LNCaP clone FGC (cell line): ENCODE data around the gene GABRD.

Experiments
- DNase-seq: peaks from one replicate; pipeline ENCODE4 v3.0.0-alpha.2; 2011; ENCODE audit warnings: low read depth
- H3K4me3 ChIP-seq: 2 replicates; pipeline ENCODE4 v1.5.1; 2011; ENCODE audit warnings: mild to moderate bottlenecking, low read depth, low read length, control low read depth
- CTCF ChIP-seq: IDR thresholded peaks from 2 replicates; pipeline ENCODE4 v1.5.1; 2012; ENCODE audit warnings: mild to moderate bottlenecking; ENCODE audit not compliant: control insufficient read depth, insufficient read depth; ENCODE audit errors: extremely low read depth

Gene GABRD

GRCh38 chr1:1994536-1994935 is 24.6 kb upstream of the GABRD start:
- TF ChIP-seq CTCF: no peak
- no peak overlapping the region for H3K4me3 ChIP-seq
- no peak for DNase-seq

GRCh38 chr1:1996207-1996651 is 22.9 kb upstream of the GABRD start:
- no peak overlapping the region for H3K4me3 ChIP-seq
- no peak for TF ChIP-seq CTCF
- DNase-seq: no peak

- TF ChIP-seq CTCF: no peak
- DNase-seq: no peak
- H3K4me3 ChIP-seq: no peak overlapping the region
These were observed 21.6 kb upstream of the GABRD start for GRCh38 chr1:1997576-1997975.

- no peak for DNase-seq
- no peak overlapping the region for H3K4me3 ChIP-seq
- no peak for TF ChIP-seq CTCF
These were observed 18.7 kb upstream of the GABRD start for GRCh38 chr1:2000432-2000831.

GRCh38 chr1:2000850-2001249 is 18.3 kb upstream of the GABRD start:
- no peak for DNase-seq
- H3K4me3 ChIP-seq: no peak overlapping the region
- TF ChIP-seq CTCF: no peak

GRCh38 chr1:2001773-2002411 is 17.3 kb upstream of the GABRD start:
- no peak overlapping the region for H3K4me3 ChIP-seq
- TF ChIP-seq CTCF: no peak
- DNase-seq: peak; percentile 84

GRCh38 chr1:2003541-2004131 is 15.5 kb upstream of the GABRD start, which contains the start of gene CFAP74:
Gene CFAP74 (minus strand): TSS chr1:2003786. CDS start chr1:1990956, 12,830 bp downstream.
- DNase-seq: no peak
- no peak for TF ChIP-seq CTCF
- no peak within 1 kb of the TSS for H3K4me3 ChIP-seq
